Gastroesophageal sphincter (tissue), 4 donors: Measurements from ENCODE around the gene AP2M1. TPM values are rescaled to one million over a fixed set of nuclear protein-coding genes. Genes with fewer than 3 reads are reported as not detected.
A peak's percentile ranks its signal among the peaks of the same experiment; 100 is the strongest.

Experiments used
- ATAC-seq: fragments of 150-250 bp; one replicate; pipeline ENCODE4 v1.9.1; 2016; ENCODE audit warnings: mild to moderate bottlenecking, moderate library complexity
- H3K27ac ChIP-seq, 4 donors: fragments of 200-600 bp; sonication (generic) in 3 of 4; 1 replicate in 3 of 4; 2 replicates in 1 of 4; pipeline ENCODE4 v1.5.1; 2016 to 2019
- H3K27me3 ChIP-seq: fragments of 200-600 bp; sonication (generic); one replicate; pipeline ENCODE4 v1.5.1; 2019
- H3K36me3 ChIP-seq, 2 donors: fragments of 200-600 bp; sonication (generic); one replicate each; pipeline ENCODE4 v1.5.1; 2019; ENCODE audit warnings: control low read depth in 1 of 2
- H3K4me1 ChIP-seq, 3 donors: fragments of 200-600 bp; sonication (generic); 1 replicate in 2 of 3; 2 replicates in 1 of 3; pipeline ENCODE4 v1.5.1; 2016 to 2019; ENCODE audit warnings: control low read depth in 2 of 3
- H3K4me3 ChIP-seq, 2 donors: fragments of 200-600 bp; sonication (generic); one replicate each; pipeline ENCODE4 v1.5.1; 2019; ENCODE audit warnings: mild to moderate bottlenecking in 1 of 2, moderate library complexity in 1 of 2
- H3K9me3 ChIP-seq, 3 donors: fragments of 200-600 bp; sonication (generic); one replicate each; pipeline ENCODE4 v1.5.1; 2017 to 2019; ENCODE audit warnings: control low read depth in 2 of 3
- CTCF ChIP-seq, 4 experiments: fragments of 200-600 bp in 2 of 4; fragments of 450-650 bp in 2 of 4; sonication (generic) in 1 of 4; IDR thresholded peaks; one replicate each; pipeline ENCODE4 v1.5.1; 2017 to 2019; ENCODE audit warnings: antibody characterized with exemption in 4 of 4, mild to moderate bottlenecking in 2 of 4, moderate library complexity in 2 of 4
- EP300 ChIP-seq: sonication (generic); formaldehyde crosslinking; IDR thresholded peaks from one replicate; pipeline ENCODE4 v1.6.1; 2017; ENCODE audit warnings: antibody characterized with exemption, mild to moderate bottlenecking
- POLR2A ChIP-seq, 2 donors: fragments of 450-650 bp; IDR thresholded peaks; one replicate each; pipeline ENCODE4 v1.6.1; 2017; ENCODE audit warnings: antibody characterized with exemption in 2 of 2, mild to moderate bottlenecking in 2 of 2, moderate library complexity in 1 of 2
- POLR2AphosphoS5 ChIP-seq: sonication (generic); formaldehyde crosslinking; IDR thresholded peaks from one replicate; pipeline ENCODE4 v1.6.1; 2017; ENCODE audit warnings: antibody characterized with exemption
- WGBS, 2 donors: methylation state at CpG; one replicate each; pipeline ENCODE4 v1.1.5; 2018; ENCODE audit warnings: low coverage in 1 of 2; 5-methylcytosine and 5-hydroxymethylcytosine counted together
- total RNA-seq, 4 donors: library from RNA; depleted of rRNA; stranded (reverse); fragments of >200 nt; gene quantifications; one replicate each; pipeline ENCODE4 v1.1.0, GENCODE V29; 2016

AP2M1 gene
- total RNA-seq, 4 donors from 2014 or later: 234 to 322 (median 288) TPM

GRCh38 chr3:184229394-184230080 lies 54.9 kb downstream of the AP2M1 start, which contains the start of gene VWA5B2:
Gene VWA5B2 (plus strand): TSS chr3:184229585. CDS start chr3:184230529, 944 bp downstream.
- H3K27me3 ChIP-seq: peaks cover 100% of the 10 kb centered on the region

GRCh38 chr3:184230081-184230602 lies 55.5 kb downstream of the AP2M1 start:
- WGBS, 2 donors: 0% methylated on average over 5 of the region's 61 CpGs; no CpG with 5 or more reads in 1 of the 2 donors
- Histone ChIP-seq H3K36me3 (no peaks in the 10 kb centered on the region), H3K4me1 (peaks cover 0 to 29% (median 23%) of the 10 kb centered on the region in 3 donors), H3K27ac (no peak overlapping the region), H3K27me3 (peaks cover 100% of the 10 kb centered on the region), H3K4me3 (peak overlapping the region in 1 of 2 donors; percentile 60), H3K9me3 (no peaks in the 10 kb centered on the region)
- no peak for ATAC-seq
- TF ChIP-seq POLR2AphosphoS5 (no peak), CTCF (IDR thresholded peaks at IDR 0.05) (no peak), EP300 (no peak), POLR2A (IDR thresholded peaks at IDR 0.05) (no peak)

More at GRCh38 chr3:184229394-184230080, 54.9 kb downstream of the AP2M1 start, which contains the start of gene VWA5B2:
- Histone ChIP-seq H3K36me3 (no peaks in the 10 kb centered on the region), H3K9me3 (no peaks in the 10 kb centered on the region), H3K4me1 (peaks cover 0 to 29% (median 23%) of the 10 kb centered on the region in 3 donors), H3K27ac (no peak within 1 kb of the TSS), H3K4me3 (peak within 1 kb of the TSS; percentile 16 to 60)
- TF ChIP-seq POLR2AphosphoS5 (no peak), CTCF (IDR thresholded peaks at IDR 0.05) (peak in 3 of 4 experiments; percentile 30 to 49 (median 38))
- WGBS, 2 donors: no CpG with 5 or more reads among the region's 66 CpGs
- ATAC-seq: peak; percentile 93

GRCh38 chr3:184230603-184231528 lies 56.2 kb downstream of the AP2M1 start:
- Histone ChIP-seq H3K27ac (no peak overlapping the region), H3K4me1 (peaks cover 0 to 29% (median 23%) of the 10 kb centered on the region in 3 donors), H3K4me3 (peak overlapping the region in 1 of 2 donors; percentile 60), H3K27me3 (peaks cover 97% of the 10 kb centered on the region), H3K36me3 (no peaks in the 10 kb centered on the region), H3K9me3 (no peaks in the 10 kb centered on the region)
- TF ChIP-seq POLR2A (IDR thresholded peaks at IDR 0.05) (no peak), EP300 (no peak), POLR2AphosphoS5 (no peak), CTCF (IDR thresholded peaks at IDR 0.05) (no peak)
- no peak for ATAC-seq
- 26 to 51% methylated on average over 5 of the region's 79 CpGs for WGBS, 2 donors

- no peak overlapping the region for H3K4me3 ChIP-seq
- WGBS, 2 donors: 58 to 100% methylated on average over 1 to 3 of the region's 3 CpGs
- TF ChIP-seq POLR2A (IDR thresholded peaks at IDR 0.05): no peak
- TF ChIP-seq EP300: no peak
- TF ChIP-seq CTCF (IDR thresholded peaks at IDR 0.05): no peak
- no peak for TF ChIP-seq POLR2AphosphoS5
Observed at GRCh38 chr3:184231671-184232070, 57.0 kb downstream of the AP2M1 start.

More at GRCh38 chr3:184231671-184232070, 57.0 kb downstream of the AP2M1 start:
- Histone ChIP-seq H3K27ac (no peak overlapping the region), H3K9me3 (no peaks in the 10 kb centered on the region), H3K27me3 (peaks cover 97% of the 10 kb centered on the region), H3K36me3 (no peaks in the 10 kb centered on the region), H3K4me1 (peaks cover 0 to 29% (median 23%) of the 10 kb centered on the region in 3 donors)
- no peak for ATAC-seq
